ENCODE results near the gene LRRC4C. TPM values are rescaled to one million over a fixed set of nuclear protein-coding genes. Genes with fewer than 3 reads are reported as not detected.

LRRC4C gene
- total and polyA plus RNA-seq, 10 of the 15 experiments (the other 5 are each of a cell fraction or from before 2014, with no cell fraction given), result 1.5 TPM; not detected in 9

GRCh38 chr11:41010361-41011050, 448.9 kb downstream of the LRRC4C start (continued):
- TF ChIP-seq NFYA (IDR thresholded peaks at IDR 0.05; ENCODE audit: borderline replicate concordance, low read depth, low read length), result no peak
- TF ChIP-seq WRNIP1 (IDR thresholded peaks at IDR 0.05; ENCODE audit: borderline replicate concordance, low read depth, low read length), result no peak

- ChIA-PET SMC1A (ENCODE audit: uncharacterized antibody, unreplicated experiment) (interaction anchor here (1.2 kb wide), 1 partner anchor 9 kb away, joined by 3 read pairs; no protein-coding TSS in a partner anchor), POLR2A (no interaction called here), RAD21 (ENCODE audit: unreplicated experiment) (no interaction called here), CTCF (interaction anchor here (1.0 kb wide), 1 partner anchor 12 kb away, joined by 3 read pairs; no protein-coding TSS in a partner anchor)
- no peak overlapping the region for H3K4me3 ChIP-seq
- H3K4me2 ChIP-seq (ENCODE audit: control insufficient read depth, insufficient read depth), result no peak overlapping the region
- H3K27me3 ChIP-seq (replicated peaks in 1 of 2; ENCODE audit: control insufficient read depth in 2 of 2, insufficient read depth in 2 of 2, low read length in 1 of 2), result no peaks in the 10 kb centered on the region
- H3K36me3 ChIP-seq (ENCODE audit: control insufficient read depth in 2 of 2, insufficient read depth in 2 of 2, low read length in 1 of 2), result no peaks in the 10 kb centered on the region
- no peak overlapping the region for H2AFZ ChIP-seq (ENCODE audit: control insufficient read depth, low read depth, low read length)
- TF ChIP-seq POLR2A (IDR thresholded peaks at IDR 0.05; ENCODE audit: low read depth, low read length), result no peak
- FAIRE-seq, result no peak
- no peak for ATAC-seq
- H3K4me1 ChIP-seq (ENCODE audit: control insufficient read depth, insufficient read depth, low read length), result no peaks in the 10 kb centered on the region
- no peak overlapping the region for H3K27ac ChIP-seq (ENCODE audit: control insufficient read depth, insufficient read depth)
- no peaks in the 10 kb centered on the region for H3K79me2 ChIP-seq (ENCODE audit: control insufficient read depth, insufficient read depth, low read length)
- H4K20me1 ChIP-seq (ENCODE audit: control insufficient read depth, insufficient read depth), result no peaks in the 10 kb centered on the region
- no peak overlapping the region for H3K9ac ChIP-seq (ENCODE audit: control insufficient read depth, insufficient read depth, low read length)
- no TSS peak for BruUV-seq (replicated peaks)
- no peaks in the 10 kb centered on the region for H3K9me3 ChIP-seq (replicated peaks; ENCODE audit: control insufficient read depth, insufficient read depth, low read length)
- intact Hi-C loops (cut with micrococcal nuclease; ENCODE audit: unreplicated experiment) (no loop called here), in situ Hi-C loops (cut with MboI) (no loop called here)
- no peak for DNase-seq (ENCODE audit: low read depth, low spot score)
Observed at GRCh38 chr11:41005986-41006385, 453.5 kb downstream of the LRRC4C start.

- CTCF ChIA-PET, result no interaction called here
- in situ Hi-C loops (cut with MboI), result no loop called here
- H3K9ac ChIP-seq (ENCODE audit: control insufficient read depth, insufficient read depth, low read length), result no peak overlapping the region
- no peak for ATAC-seq
- H3K27me3 ChIP-seq (replicated peaks in 1 of 2; ENCODE audit: control insufficient read depth in 2 of 2, insufficient read depth in 2 of 2, low read length in 1 of 2), result no peaks in the 10 kb centered on the region
- no peak for FAIRE-seq
- H3K27ac ChIP-seq (ENCODE audit: control insufficient read depth, insufficient read depth), result no peak overlapping the region
- BruUV-seq (replicated peaks), result no TSS peak
- H3K4me2 ChIP-seq (ENCODE audit: control insufficient read depth, insufficient read depth), result no peak overlapping the region
- RAD21 ChIA-PET (ENCODE audit: unreplicated experiment), result no interaction called here
- H3K79me2 ChIP-seq (ENCODE audit: control insufficient read depth, insufficient read depth, low read length), result no peaks in the 10 kb centered on the region
- H3K4me1 ChIP-seq (ENCODE audit: control insufficient read depth, insufficient read depth, low read length), result no peaks in the 10 kb centered on the region
- no peaks in the 10 kb centered on the region for H3K9me3 ChIP-seq (replicated peaks; ENCODE audit: control insufficient read depth, insufficient read depth, low read length)
- H3K36me3 ChIP-seq (ENCODE audit: control insufficient read depth in 2 of 2, insufficient read depth in 2 of 2, low read length in 1 of 2), result no peaks in the 10 kb centered on the region
- no peak for DNase-seq (ENCODE audit: low read depth, low spot score)
- no peak overlapping the region for H2AFZ ChIP-seq (ENCODE audit: control insufficient read depth, low read depth, low read length)
- WGBS (ENCODE audit: insufficient coverage, insufficient replicate concordance, low lambda C conversion rate, missing lambda C conversion rate), result 8% methylated on average over 4 of the region's 4 CpGs
- POLR2A ChIA-PET, result no interaction called here
- SMC1A ChIA-PET (ENCODE audit: uncharacterized antibody, unreplicated experiment), result no interaction called here
- no peaks in the 10 kb centered on the region for H4K20me1 ChIP-seq (ENCODE audit: control insufficient read depth, insufficient read depth)
- intact Hi-C loops (cut with micrococcal nuclease; ENCODE audit: unreplicated experiment), result no loop called here
- H3K4me3 ChIP-seq, result no peak overlapping the region
- no peak for TF ChIP-seq IKZF2 (IDR thresholded peaks at IDR 0.05)
- no peak for TF ChIP-seq ATF2 (IDR thresholded peaks at IDR 0.05; ENCODE audit: low read length)
- TF ChIP-seq CHD1 (IDR thresholded peaks at IDR 0.05; ENCODE audit: low read depth, low read length), result no peak
- TF ChIP-seq KAT2A (conservative IDR thresholded peaks at IDR 0.05; ENCODE audit: control insufficient read depth, low read depth, low read length), result no peak
- TF ChIP-seq ZNF24 (IDR thresholded peaks at IDR 0.05), result no peak
- no peak for TF ChIP-seq CEBPZ (IDR thresholded peaks at IDR 0.05; ENCODE audit: low read depth, low read length)
Observed at GRCh38 chr11:41003339-41004282, 455.8 kb downstream of the LRRC4C start.
